ENCODE data around the gene CPA4.

The CPA4 gene

DNA sequence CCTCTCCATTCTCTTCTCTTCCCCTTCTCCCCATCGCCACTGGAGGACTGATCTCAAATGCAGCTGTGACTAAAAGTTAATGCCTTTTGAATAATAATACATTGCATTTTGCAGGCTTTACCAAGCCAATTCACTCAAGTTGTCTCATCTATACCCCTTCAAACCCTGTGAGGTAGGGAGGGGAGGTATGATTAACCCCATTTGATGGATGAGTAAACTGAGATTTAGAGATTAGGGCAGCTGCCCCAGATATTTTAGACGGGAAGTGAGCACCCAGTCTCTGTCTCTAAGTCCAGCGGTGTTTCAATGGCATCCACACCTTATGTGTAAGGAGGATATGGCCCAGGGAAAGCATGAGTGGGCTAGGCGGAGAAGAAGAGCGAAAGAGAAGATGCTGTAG, 52.8 kb downstream of the CPA4 start:
- no peak for DNase-seq (ENCODE audit: low read depth)

DNA sequence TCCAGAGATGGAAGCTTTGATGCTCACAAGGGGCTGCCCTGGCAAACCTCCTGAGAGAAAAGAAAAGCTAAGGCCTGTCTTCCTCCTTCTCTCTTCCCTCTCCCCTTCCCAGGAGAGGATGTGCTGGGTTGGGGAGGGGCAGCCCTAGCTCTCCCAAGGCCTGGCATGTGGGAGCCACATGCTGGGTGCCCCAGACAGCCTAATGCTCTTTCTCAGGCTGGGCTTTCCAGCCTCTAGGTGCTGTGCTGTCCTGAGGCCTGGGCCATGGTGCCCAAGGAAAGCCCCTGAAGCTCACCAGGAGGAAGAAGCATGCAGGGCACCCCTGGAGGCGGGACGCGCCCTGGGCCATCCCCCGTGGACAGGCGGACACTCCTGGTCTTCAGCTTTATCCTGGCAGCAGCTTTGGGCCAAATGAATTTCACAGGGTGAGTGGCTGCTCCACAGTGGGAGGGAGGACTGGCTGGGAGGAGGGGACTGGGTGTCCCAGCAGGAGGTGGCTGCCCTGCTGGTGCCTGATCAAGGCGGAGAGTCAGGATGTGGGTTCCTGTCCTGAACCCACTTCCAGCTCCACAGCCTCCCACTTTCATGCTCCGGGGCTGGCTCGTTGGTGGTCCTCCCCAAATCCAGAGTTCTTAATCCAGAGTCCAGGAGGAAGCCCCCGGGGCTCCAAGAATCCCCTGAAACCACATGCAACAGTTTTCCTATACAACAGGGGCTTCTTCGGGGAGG, 53.4 kb downstream of the CPA4 start:
- DNase-seq (ENCODE audit: low read depth) = no peak

- DNase-seq (ENCODE audit: low read depth) = no peak
Measured at GRCh38 chr7:130346941-130347340, 54.0 kb downstream of the CPA4 start.

DNA sequence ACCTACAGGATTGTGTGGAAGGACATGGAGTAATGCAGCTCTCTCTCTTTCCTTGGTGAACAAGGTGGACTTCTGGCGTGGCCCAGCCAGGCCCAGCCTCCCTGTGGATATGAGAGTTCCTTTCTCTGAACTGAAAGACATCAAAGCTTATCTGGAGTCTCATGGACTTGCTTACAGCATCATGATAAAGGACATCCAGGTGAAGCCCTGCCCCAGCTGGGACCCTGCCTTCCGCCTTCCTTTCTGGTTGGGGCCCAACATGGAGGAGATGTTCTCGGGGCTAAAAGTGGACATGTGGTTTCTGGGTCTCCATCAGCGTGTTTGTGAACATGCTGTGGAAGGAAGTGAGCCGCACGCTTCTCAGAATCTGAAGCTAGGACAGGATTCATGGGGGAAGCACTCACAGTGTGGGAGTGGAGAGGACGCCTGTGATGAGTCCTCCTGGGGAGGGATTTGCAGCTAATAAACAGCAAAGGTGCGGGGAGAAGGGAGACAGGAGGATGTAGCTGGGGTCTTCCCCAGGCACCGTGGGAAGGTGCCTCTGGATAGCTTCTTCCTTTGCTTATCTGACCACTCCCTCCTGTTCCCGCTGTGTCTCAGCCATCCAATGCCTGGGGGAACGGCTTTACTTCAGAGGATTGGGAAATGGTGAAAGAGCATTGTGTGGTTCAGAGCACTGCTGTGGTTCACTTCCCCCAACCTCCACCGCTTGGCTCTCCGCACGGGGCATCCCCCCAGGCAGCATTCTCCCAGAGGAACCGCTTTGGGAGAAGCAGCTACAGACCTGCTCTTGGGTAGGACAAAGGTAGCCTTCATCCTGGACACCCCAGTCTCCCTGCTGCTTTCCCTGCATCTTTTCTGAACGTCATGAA, 57.2 kb downstream of the CPA4 start:
- no peak for DNase-seq (ENCODE audit: low read depth)

GRCh38 chr7:130350945-130351790, 58.2 kb downstream of the CPA4 start:
- DNase-seq (ENCODE audit: low read depth) = no peak

- DNase-seq (ENCODE audit: low read depth) = no peak
Measured at GRCh38 chr7:130351791-130352090, 58.8 kb downstream of the CPA4 start.

DNA sequence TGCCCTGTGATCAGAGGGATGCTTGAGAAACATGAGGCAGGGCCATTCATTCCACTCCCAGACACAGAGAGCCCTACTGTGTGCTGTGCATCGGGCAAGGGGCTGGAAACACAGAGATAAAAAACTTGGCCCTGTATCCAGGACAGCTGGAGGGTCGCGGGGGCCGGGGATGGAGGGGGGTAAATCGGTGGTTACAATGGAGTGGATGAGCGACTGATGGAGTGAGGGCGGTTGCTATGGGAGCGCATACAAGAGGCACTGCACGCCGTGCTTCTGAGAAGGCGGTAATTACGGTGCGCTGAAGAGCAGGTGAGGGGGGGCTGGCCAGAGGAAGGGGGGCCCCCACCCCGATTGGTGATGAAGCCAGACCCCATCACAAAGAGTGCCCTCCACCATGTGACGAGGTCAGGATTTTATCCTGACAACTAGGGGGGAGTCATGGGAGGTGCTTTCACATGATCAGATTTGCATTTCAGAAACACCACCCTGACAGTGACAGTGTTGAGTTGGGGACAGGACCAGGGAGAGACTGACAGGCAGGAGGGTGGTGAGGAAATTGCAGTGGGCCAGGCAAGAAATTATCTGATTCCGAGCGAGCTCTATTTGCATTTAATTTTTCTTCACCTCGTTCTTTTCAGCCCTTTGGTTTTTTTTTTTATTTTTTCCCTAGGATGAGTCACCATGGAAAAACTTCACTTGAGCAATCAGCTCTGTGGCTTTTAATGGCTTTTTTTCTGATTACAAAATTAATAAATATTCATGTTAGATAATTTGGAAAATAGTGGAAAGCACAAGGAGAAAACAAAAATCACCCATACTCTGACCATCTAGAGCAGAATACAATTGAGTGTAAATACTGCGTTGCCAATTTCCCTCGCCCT, 59.5 kb downstream of the CPA4 start:
- no peak for DNase-seq (ENCODE audit: low read depth)

GRCh38 chr7:130353196-130353595, 60.2 kb downstream of the CPA4 start:
- no peak for DNase-seq (ENCODE audit: low read depth)

GRCh38 chr7:130356121-130356875, 63.3 kb downstream of the CPA4 start:
- no peak for DNase-seq (ENCODE audit: low read depth)

DNA sequence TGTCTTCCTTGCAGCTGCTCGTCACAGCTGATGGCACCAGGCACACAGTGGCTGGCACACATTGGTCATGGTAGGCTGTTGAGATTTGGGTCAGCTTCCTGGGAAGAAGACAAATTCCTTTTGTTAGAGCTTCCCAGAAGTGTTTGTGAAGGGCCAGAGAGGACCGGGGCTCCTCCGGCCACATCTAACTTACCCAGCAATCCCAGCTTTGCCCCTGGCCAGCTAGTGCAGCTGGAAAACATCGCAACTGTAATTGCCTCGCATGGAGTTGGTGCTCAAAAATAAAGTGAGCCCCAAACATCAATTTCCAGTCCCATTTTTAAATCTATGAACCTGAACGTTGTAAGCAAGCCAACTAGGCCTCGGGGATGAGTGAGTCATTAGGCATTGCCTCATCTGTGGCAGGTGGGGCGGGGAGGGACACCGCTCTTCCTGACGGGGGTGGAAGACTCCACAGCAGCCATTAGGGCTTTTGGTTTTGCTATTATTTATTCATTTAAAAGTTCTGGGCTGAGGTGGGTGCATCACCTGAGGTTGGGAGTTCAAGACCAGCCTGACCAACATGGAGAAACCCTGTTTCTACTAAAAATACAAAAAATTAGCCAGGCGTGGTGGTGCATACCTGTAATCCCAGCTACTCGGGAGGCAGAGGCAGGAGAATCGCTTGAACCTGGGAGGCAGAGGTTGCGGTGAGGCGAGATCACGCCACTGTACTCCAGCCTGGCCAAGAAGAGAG, 64.1 kb downstream of the CPA4 start:
- no peak for DNase-seq (ENCODE audit: low read depth)

GRCh38 chr7:130358471-130358870, 65.5 kb downstream of the CPA4 start:
- DNase-seq (ENCODE audit: low read depth) = no peak

- DNase-seq (ENCODE audit: low read depth) = no peak
Measured at GRCh38 chr7:130359276-130359857, 66.4 kb downstream of the CPA4 start.

- DNase-seq (ENCODE audit: low read depth) = no peak
Measured at GRCh38 chr7:130360518-130360917, 67.6 kb downstream of the CPA4 start.

DNA sequence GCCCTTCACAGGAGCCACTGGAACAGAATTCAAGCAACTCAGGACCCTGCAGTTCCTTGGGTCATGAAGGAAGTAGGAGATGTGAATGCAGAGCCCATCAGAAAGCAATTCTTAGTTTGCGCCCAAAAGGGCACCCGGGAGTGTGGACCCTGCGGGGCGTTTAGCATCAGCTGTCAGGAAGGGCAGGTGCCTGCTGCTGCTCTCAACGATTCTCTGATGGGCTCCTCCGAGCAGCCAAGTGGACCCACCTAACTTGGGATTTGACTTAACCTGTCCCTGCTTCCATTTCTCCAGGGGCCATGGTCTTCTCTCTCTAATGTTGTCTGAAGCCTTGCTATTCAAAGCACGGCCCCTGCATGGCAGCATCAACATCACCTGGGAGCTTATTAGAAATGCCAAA, 68.7 kb downstream of the CPA4 start:
- DNase-seq (ENCODE audit: low read depth) = no peak

DNA sequence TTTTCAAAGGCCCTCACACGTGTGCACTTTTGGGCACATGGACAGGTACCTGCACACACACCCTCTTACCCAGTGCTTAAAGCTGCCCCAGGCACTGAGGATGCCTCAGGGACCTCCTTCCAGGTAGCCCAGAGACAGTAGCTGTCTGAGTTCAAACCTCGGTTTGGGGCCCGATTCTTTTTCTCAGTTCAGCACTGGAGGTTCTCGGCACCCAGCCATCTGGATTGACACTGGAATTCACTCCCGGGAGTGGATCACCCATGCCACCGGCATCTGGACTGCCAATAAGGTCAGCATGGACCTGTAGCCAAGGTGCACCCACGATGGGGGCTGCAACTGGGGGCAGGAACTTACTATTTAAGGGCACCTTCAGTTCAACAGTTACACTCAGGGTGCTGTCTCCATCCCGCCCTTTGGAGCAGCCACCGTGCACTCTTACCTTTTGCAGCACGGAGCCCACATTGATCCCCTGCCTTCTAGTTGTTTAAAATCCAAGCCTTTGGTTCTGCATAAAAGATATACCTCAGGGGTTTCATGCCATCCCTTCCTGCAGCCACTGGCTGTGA, 69.4 kb downstream of the CPA4 start:
- no peak for DNase-seq (ENCODE audit: low read depth)

GRCh38 chr7:130363026-130363847, 70.3 kb downstream of the CPA4 start:
- no peak for DNase-seq (ENCODE audit: low read depth)

GRCh38 chr7:130364451-130364850, 71.5 kb downstream of the CPA4 start:
- no peak for DNase-seq (ENCODE audit: low read depth)

- no peak for DNase-seq (ENCODE audit: low read depth)
Measured at GRCh38 chr7:130365088-130365487, 72.1 kb downstream of the CPA4 start.
